K562 (cell line): Measurements from ENCODE around the gene CNPY2. TPM values are rescaled to one million over a fixed set of nuclear protein-coding genes. Genes with fewer than 3 reads are reported as not detected.

Source experiments
- CHAMP1 ChIP-seq: fragments of 450-650 bp; IDR thresholded peaks from 2 replicates; pipeline ENCODE4 v1.6.1; 2016; ENCODE audit warnings: mild to moderate bottlenecking
- DACH1 ChIP-seq: fragments of 450-650 bp; IDR thresholded peaks from 2 replicates; pipeline ENCODE4 v1.6.1; 2018; ENCODE audit not compliant: partially characterized antibody
- ELF2 ChIP-seq: fragments of 250-450 bp; sonication (Bioruptor Pico); IDR thresholded peaks from 2 replicates; pipeline ENCODE4 v1.5.0; 2021; ENCODE audit warnings: mild to moderate bottlenecking
- ESRRB ChIP-seq: fragments of 250-450 bp; sonication (Bioruptor Pico); IDR thresholded peaks from 2 replicates; pipeline ENCODE4 v1.5.0; 2020; ENCODE audit warnings: mild to moderate bottlenecking, moderate library complexity, borderline replicate concordance
- FIP1L1 ChIP-seq: fragments of 200-400 bp; formaldehyde crosslinking; IDR thresholded peaks from 2 replicates; pipeline ENCODE4 v1.6.1; 2018; ENCODE audit warnings: mild to moderate bottlenecking, low read depth, low read length; ENCODE audit not compliant: poor library complexity, severe bottlenecking
- FOXA1 ChIP-seq: fragments of 450-650 bp; IDR thresholded peaks from 2 replicates; pipeline ENCODE4 v1.6.1; 2016; ENCODE audit warnings: mild to moderate bottlenecking, borderline replicate concordance
- HNRNPUL1 ChIP-seq: fragments of 200-400 bp; formaldehyde crosslinking; IDR thresholded peaks from 2 replicates; pipeline ENCODE4 v1.6.1; 2017; ENCODE audit warnings: low read length
- KDM2B ChIP-seq: fragments of 250-450 bp; sonication (Bioruptor Pico); IDR thresholded peaks from 2 replicates; pipeline ENCODE4 v1.8.0; 2021; ENCODE audit warnings: mild to moderate bottlenecking, moderate library complexity
- MLX ChIP-seq, 2 experiments: fragments of 450-650 bp in 1 of 2; sonication (generic) in 1 of 2; formaldehyde crosslinking; conservative IDR thresholded peaks; 2 replicates each; pipeline versions ENCODE4 v1.4.0 to v1.8.1; 2020 to 2022; ENCODE audit warnings: mild to moderate bottlenecking in 1 of 2, missing genetic modification reagents in 1 of 2
- NFRKB ChIP-seq: fragments of 450-650 bp; IDR thresholded peaks from 2 replicates; pipeline ENCODE4 v1.6.1; 2016; ENCODE audit warnings: low read depth
- RNF2 ChIP-seq: sonication (generic); IDR thresholded peaks from 2 replicates; pipeline ENCODE4 v1.6.1; 2016
- SOX6 ChIP-seq: fragments of 450-650 bp; IDR thresholded peaks from 2 replicates; pipeline ENCODE4 v1.6.1; 2014; ENCODE audit warnings: mild to moderate bottlenecking
- SPI1 ChIP-seq: IDR thresholded peaks from 2 replicates; pipeline ENCODE4 v1.6.1; 2011; ENCODE audit warnings: low read depth, low read length, control low read depth, borderline replicate concordance
- SUPT5H ChIP-seq: fragments of 450-650 bp; IDR thresholded peaks from 2 replicates; pipeline ENCODE4 v1.6.1; 2016
- TBL1XR1 ChIP-seq, 2 experiments: IDR thresholded peaks; 2 replicates each; pipeline ENCODE4 v1.6.1; 2012; ENCODE audit warnings: improper control_type of control experiment in 2 of 2, low read length in 2 of 2, mild to moderate bottlenecking in 1 of 2
- TOE1 ChIP-seq, 2 experiments: fragments of 450-650 bp in 1 of 2; sonication (generic) in 1 of 2; formaldehyde crosslinking in 1 of 2; IDR thresholded peaks; 2 replicates each; pipeline versions ENCODE4 v1.7.1 to v1.8.0; 2016 to 2022; ENCODE audit warnings: borderline replicate concordance in 2 of 2, mild to moderate bottlenecking in 2 of 2, antibody characterized with exemption in 1 of 2, inconsistent platforms in 1 of 2, low read depth in 1 of 2, missing genetic modification reagents in 1 of 2, moderate library complexity in 1 of 2
- U2AF1 ChIP-seq: fragments of 200-400 bp; formaldehyde crosslinking; optimal IDR thresholded peaks from 2 replicates; pipeline ENCODE3; 2017; ENCODE audit warnings: mild to moderate bottlenecking, low read depth, low read length, moderate library complexity
- ZEB2 ChIP-seq: fragments of 450-650 bp; IDR thresholded peaks from 2 replicates; pipeline ENCODE4 v1.6.1; 2016
- ZNF277 ChIP-seq: fragments of 250-450 bp; sonication (Bioruptor Pico); IDR thresholded peaks from 2 replicates; pipeline ENCODE4 v1.8.0; 2022; ENCODE audit warnings: inconsistent platforms, mild to moderate bottlenecking, moderate library complexity, borderline replicate concordance
- ZNF354B ChIP-seq: fragments of 250-450 bp; sonication (Bioruptor Pico); IDR thresholded peaks from 2 replicates; pipeline ENCODE4 v1.4.0; 2020
- ZNF507 ChIP-seq: conservative IDR thresholded peaks from 2 replicates; pipeline ENCODE4 v1.6.1; 2017; ENCODE audit warnings: missing genetic modification characterization, missing compliant biosample characterization
- ZNF695 ChIP-seq: fragments of 450-650 bp; formaldehyde crosslinking; IDR thresholded peaks from 2 replicates; pipeline ENCODE4 v1.4.0; 2020; ENCODE audit warnings: mild to moderate bottlenecking, moderate library complexity
- ZNF707 ChIP-seq: fragments of 250-450 bp; sonication (Bioruptor Pico); conservative IDR thresholded peaks from 2 replicates; pipeline ENCODE4 v1.8.0; 2022; ENCODE audit warnings: inconsistent platforms, mild to moderate bottlenecking, moderate library complexity
- ZNF717 ChIP-seq: fragments of 250-450 bp; sonication (Bioruptor Pico); IDR thresholded peaks from 2 replicates; pipeline ENCODE4 v1.5.0; 2021
- ZNF75A ChIP-seq: fragments of 450-650 bp; formaldehyde crosslinking; IDR thresholded peaks from 2 replicates; pipeline ENCODE4 v1.4.0; 2020; ENCODE audit warnings: mild to moderate bottlenecking
- ZNF764 ChIP-seq: fragments of 250-450 bp; sonication (Bioruptor Pico); IDR thresholded peaks from 2 replicates; pipeline ENCODE4 v1.4.0; 2020; ENCODE audit warnings: low read depth, mild to moderate bottlenecking, moderate library complexity
- ZNF780A ChIP-seq: fragments of 250-450 bp; sonication (Bioruptor Pico); IDR thresholded peaks from 2 replicates; pipeline ENCODE4 v1.5.0; 2021; ENCODE audit warnings: mild to moderate bottlenecking
- polyA plus RNA-seq, 8 experiments: library from polyadenylated mRNA; depleted of rRNA in 4 of 8; stranded (reverse) in 5 of 8; unstranded in 3 of 8; fragments of >200 nt; fragmentation: Nextera tagmentation in 2 of 8; fragmentation: Illumina TruSeq in 1 of 8; extraction: Ambion mirVana in 2 of 8; extraction: Trizol in 1 of 8; gene quantifications; 2 replicates each; pipeline versions ENCODE4 v1.2.1 to v1.2.3, GENCODE V29; 2011 to 2014; ENCODE audit warnings: inconsistent platforms in 1 of 8, missing spikeins in 1 of 8
- total RNA-seq, 7 experiments: library from RNA; depleted of rRNA in 6 of 7; stranded (reverse); fragments of >200 nt in 6 of 7; fragmentation: Illumina TruSeq in 2 of 7; extraction: Trizol in 2 of 7; gene quantifications; 2 replicates each; pipeline versions ENCODE4 v1.2.1 to v1.2.3, GENCODE V29; 2011 to 2021; ENCODE audit warnings: low replicate concordance in 1 of 7

Gene CNPY2
- total and polyA plus RNA-seq, 9 of the 15 experiments (the other 6 are each of a cell fraction or from before 2014, with no cell fraction given) = 33.8 to 190 (median 138) TPM

GRCh38 chr12:56333197-56333678 lies 17.4 kb upstream of the CNPY2 start (continued):
- TF ChIP-seq ZNF75A (CRISPR knock-in tag) (no peak), MLX (CRISPR knock-in tag; conservative IDR thresholded peaks at IDR 0.05) (no peak), SPI1 (peak; percentile 70), ZNF780A (CRISPR knock-in tag) (no peak), NFRKB (peak; percentile 92; the same call in 1 of the 2 replicates), TOE1 (IDR thresholded peaks at IDR 0.05; ENCODE audit: borderline replicate concordance) (no peak), TOE1 (CRISPR knock-in tag; IDR thresholded peaks at IDR 0.05; ENCODE audit: borderline replicate concordance, low read depth) (no peak), DACH1 (no peak), SOX6 (peak; percentile 31; the same call in 1 of the 2 replicates), ESRRB (CRISPR knock-in tag) (no peak), KDM2B (no peak), RNF2 (0 out of 2 replicates have a peak, but pooled peaks have one; percentile 14), SUPT5H (peak; percentile 55; the same call in 1 of the 2 replicates), FOXA1 (no peak), ZNF707 (CRISPR knock-in tag) (no peak), ZEB2 (peak; percentile 36; the same call in 1 of the 2 replicates), CHAMP1 (no peak), ELF2 (CRISPR knock-in tag) (no peak), ZNF717 (CRISPR knock-in tag) (no peak), ZNF507 (tag) (no peak), ZNF277 (no peak), ZNF695 (CRISPR knock-in tag) (no peak), FIP1L1 (no peak), U2AF1 (no peak), ZNF764 (CRISPR knock-in tag) (no peak), TBL1XR1 (IDR thresholded peaks at IDR 0.05; ENCODE audit: low read length in 2 of 2) (no peak), HNRNPUL1 (no peak), ZNF354B (no peak)
